ENCODE measurements around the gene SERPINA9.

Gene SERPINA9

GRCh38 chr14:94441531-94442205 is 34.3 kb downstream of the SERPINA9 start:
- H3K27ac ChIP-seq: no peak overlapping the region
- ChIA-PET POLR2A (ENCODE audit: low non-redundant PET) (no interaction called here), CTCF (no interaction called here)
- no peak for DNase-seq (ENCODE audit: low spot score)
- no peak for TF ChIP-seq CTCF (conservative IDR thresholded peaks at IDR 0.05; ENCODE audit: low read depth)

DNA sequence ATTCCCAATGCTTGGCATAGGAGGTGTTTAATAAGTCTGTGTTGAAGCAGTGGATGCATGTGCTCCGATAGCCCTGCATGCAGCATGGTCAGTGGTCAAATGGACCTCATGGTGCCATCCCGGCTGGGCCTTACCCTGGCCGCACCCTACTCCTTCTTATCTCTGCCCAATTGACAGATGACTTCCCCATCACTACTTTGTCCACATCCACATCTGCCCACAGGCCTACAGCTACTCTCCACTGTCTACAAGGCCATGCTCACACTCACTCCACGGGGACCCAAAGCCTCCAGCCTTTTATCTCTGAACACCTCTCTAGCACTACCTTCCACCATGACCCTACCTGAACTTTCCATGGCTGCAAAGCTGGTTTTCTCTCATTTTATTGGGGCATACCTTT is 34.9 kb downstream of the SERPINA9 start:
- TF ChIP-seq CTCF (conservative IDR thresholded peaks at IDR 0.05; ENCODE audit: low read depth): no peak

DNA sequence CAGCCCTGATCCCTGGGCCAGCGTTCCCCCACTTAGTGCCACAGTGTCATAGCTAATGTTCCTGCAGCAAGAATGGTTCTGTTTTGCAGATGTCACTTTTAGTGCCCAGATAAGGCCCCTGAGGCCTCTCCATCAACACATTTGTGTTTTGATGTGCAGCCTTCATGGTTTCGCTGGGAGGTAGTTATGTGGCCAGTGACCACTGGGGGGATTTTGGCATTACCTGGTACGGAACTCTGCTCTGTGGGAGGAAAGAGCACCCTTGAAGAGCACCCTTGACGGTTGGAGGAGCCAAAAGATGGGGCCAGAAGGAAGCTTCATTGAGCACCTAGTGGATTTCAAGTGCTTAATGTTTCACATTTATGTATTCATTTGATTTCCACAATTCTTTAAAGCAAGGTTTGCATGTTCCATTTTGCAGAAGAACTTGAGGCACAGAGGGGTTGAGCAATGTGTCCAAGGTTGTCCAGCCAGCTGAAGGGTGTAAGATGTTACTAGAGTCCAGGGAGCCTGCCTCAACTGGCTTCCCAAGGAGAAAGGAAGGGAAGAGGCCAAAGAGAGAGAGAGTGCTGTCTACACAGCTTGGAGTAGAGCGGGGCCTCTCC is 36.4 kb downstream of the SERPINA9 start:
- no peak overlapping the region for H3K27ac ChIP-seq
- POLR2A ChIA-PET (ENCODE audit: low non-redundant PET): no interaction called here
- CTCF ChIA-PET: no interaction called here
- no peak for DNase-seq (ENCODE audit: low spot score)
- no peak for TF ChIP-seq CTCF (conservative IDR thresholded peaks at IDR 0.05; ENCODE audit: low read depth)

More for the DNA sequence above, 34.9 kb downstream of the SERPINA9 start:
- POLR2A ChIA-PET (ENCODE audit: low non-redundant PET): no interaction called here
- no peak overlapping the region for H3K27ac ChIP-seq
- no peak for DNase-seq (ENCODE audit: low spot score)
- CTCF ChIA-PET: no interaction called here

DNA sequence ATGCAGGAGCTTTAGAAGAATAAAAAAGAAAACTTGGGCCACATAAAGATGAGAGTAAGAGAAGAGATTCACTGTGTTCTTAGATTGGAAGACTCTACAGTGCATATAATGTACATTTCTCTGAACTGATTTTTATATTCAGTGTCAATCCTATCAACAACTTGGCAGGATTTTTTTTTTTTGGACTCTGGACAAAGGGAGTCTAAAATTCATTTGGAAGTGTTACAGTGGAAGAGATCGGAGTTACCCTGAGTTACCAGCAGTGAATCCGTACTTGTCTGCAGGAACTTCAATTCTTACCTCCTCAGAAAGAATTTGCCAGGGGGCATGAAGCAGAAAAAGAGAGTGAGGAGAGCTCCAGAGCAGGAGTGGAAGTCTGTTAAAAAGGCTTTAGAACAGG is 47.4 kb downstream of the SERPINA9 start:
- POLR2A ChIA-PET (ENCODE audit: low non-redundant PET): no interaction called here
- no peak overlapping the region for H3K27ac ChIP-seq
- TF ChIP-seq CTCF (conservative IDR thresholded peaks at IDR 0.05; ENCODE audit: low read depth): no peak
- CTCF ChIA-PET: no interaction called here
- DNase-seq (ENCODE audit: low spot score): no peak

DNA sequence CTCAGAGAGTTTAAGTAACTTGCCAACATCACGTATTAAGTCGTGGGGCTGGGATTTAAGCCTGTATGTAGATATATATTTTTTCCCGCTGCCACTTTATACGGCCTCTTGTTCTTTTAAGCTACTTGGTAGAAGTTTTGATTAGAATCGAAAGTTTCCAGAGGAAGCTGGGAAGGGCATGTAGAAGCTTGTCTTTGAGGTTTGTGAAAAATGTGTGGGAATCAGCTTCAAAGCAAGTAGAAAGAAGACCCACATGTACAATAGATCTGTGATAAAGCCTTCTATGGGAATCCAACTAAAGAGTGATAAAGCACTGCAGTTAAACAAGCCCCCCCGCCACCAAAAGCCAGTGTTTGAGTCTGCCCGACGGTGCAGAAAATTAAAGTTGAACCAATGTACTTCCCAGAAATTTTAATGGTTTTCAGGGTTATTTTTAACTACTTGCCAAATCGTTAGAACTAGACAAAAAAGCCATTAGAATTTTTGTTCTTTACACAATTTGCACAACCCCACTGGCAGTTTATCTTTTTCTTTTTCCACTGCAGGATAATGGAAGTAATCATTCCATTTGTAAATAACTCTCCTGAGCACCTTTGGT is 48.9 kb downstream of the SERPINA9 start:
- no peak for TF ChIP-seq CTCF (conservative IDR thresholded peaks at IDR 0.05; ENCODE audit: low read depth)
- ChIA-PET POLR2A (ENCODE audit: low non-redundant PET) (no interaction called here), CTCF (interaction anchor here (0.6 kb wide), 1 partner anchor 59 kb away, joined by 5 read pairs; no protein-coding TSS in a partner anchor)
- peak; percentile 21 for DNase-seq (ENCODE audit: low spot score)
- H3K27ac ChIP-seq: no peak overlapping the region

- no peak for TF ChIP-seq CTCF (conservative IDR thresholded peaks at IDR 0.05; ENCODE audit: low read depth)
- H3K27ac ChIP-seq: no peak overlapping the region
- DNase-seq (ENCODE audit: low spot score): no peak
- CTCF ChIA-PET: no interaction called here
- POLR2A ChIA-PET (ENCODE audit: low non-redundant PET): no interaction called here
Observed at GRCh38 chr14:94426526-94426925, 49.5 kb downstream of the SERPINA9 start.
